HepG2 (cell line): Measurements from ENCODE around the gene ARG2. TPM values are rescaled to one million over a fixed set of nuclear protein-coding genes. Genes with fewer than 3 reads are reported as not detected.

Experiments
- AGO1 ChIP-seq: fragments of 200-400 bp; formaldehyde crosslinking; IDR thresholded peaks from 2 replicates; pipeline ENCODE4 v1.6.1; 2017; ENCODE audit warnings: mild to moderate bottlenecking, low read depth, low read length, moderate library complexity; ENCODE audit not compliant: poor library complexity, severe bottlenecking
- NFIB ChIP-seq: sonication (generic); formaldehyde crosslinking; IDR thresholded peaks from 2 replicates; pipeline ENCODE4 v1.9.0; 2021; ENCODE audit warnings: missing genetic modification reagents, mild to moderate bottlenecking, borderline replicate concordance
- SNAPC5 ChIP-seq: sonication (generic); formaldehyde crosslinking; IDR thresholded peaks from 2 replicates; pipeline ENCODE4 v1.8.1; 2023; ENCODE audit warnings: mild to moderate bottlenecking, missing genetic modification reagents, borderline replicate concordance
- TARDBP ChIP-seq: sonication (generic); formaldehyde crosslinking; IDR thresholded peaks from 2 replicates; pipeline ENCODE4 v1.8.0; 2022; ENCODE audit warnings: mild to moderate bottlenecking, missing genetic modification reagents
- TCF7L2 ChIP-seq: IDR thresholded peaks from 2 replicates; pipeline ENCODE4 v1.6.1; 2011; ENCODE audit warnings: mild to moderate bottlenecking, low read depth, low read length, moderate library complexity
- ZNF383 ChIP-seq: sonication (generic); formaldehyde crosslinking; IDR thresholded peaks from 2 replicates; pipeline ENCODE4 v1.4.0; 2020; ENCODE audit warnings: missing genetic modification reagents, mild to moderate bottlenecking, borderline replicate concordance
- polyA plus RNA-seq, 8 experiments: library from polyadenylated mRNA; depleted of rRNA in 3 of 8; stranded (reverse) in 7 of 8; unstranded in 1 of 8; fragments of >200 nt; fragmentation: Illumina TruSeq in 4 of 8; extraction: Trizol in 4 of 8; gene quantifications; 2 replicates each; pipeline versions ENCODE4 v1.2.1 to v1.2.3, GENCODE V29; 2011 to 2016; ENCODE audit warnings: low read depth in 4 of 8, missing spikeins in 1 of 8, mixed read lengths in 1 of 8; ENCODE audit not compliant: insufficient read depth in 1 of 8
- total RNA-seq, 5 experiments: library from RNA; depleted of rRNA; stranded (reverse); fragments of >200 nt; fragmentation: Illumina TruSeq; extraction: Trizol; gene quantifications; 2 replicates each; pipeline ENCODE4 v1.2.3, GENCODE V29; 2016; ENCODE audit warnings: low read depth in 1 of 5
- TF ChIP-seq, protein P1 (sequence below), 2 experiments: sonication (generic) in 1 of 2; formaldehyde crosslinking in 1 of 2; IDR thresholded peaks; 2 replicates each; pipeline versions ENCODE4 v1.6.1 to v1.9.0; 2014 to 2022; ENCODE audit warnings: antibody characterized with exemption in 1 of 2, borderline replicate concordance in 1 of 2, inconsistent platforms in 1 of 2, low read depth in 1 of 2, missing genetic modification reagents in 1 of 2
- TF ChIP-seq, protein P2 (sequence below): sonication (generic); formaldehyde crosslinking; conservative IDR thresholded peaks from 2 replicates; pipeline ENCODE4 v1.4.0; 2020; ENCODE audit warnings: missing genetic modification reagents
- TF ChIP-seq, protein P3 (sequence below): sonication (generic); formaldehyde crosslinking; IDR thresholded peaks from 2 replicates; pipeline ENCODE4 v1.4.0; 2020; ENCODE audit warnings: missing genetic modification reagents

The ARG2 gene
- total and polyA plus RNA-seq, 2 of the 13 experiments (the other 11 are each of a cell fraction or from before 2014, with no cell fraction given), result 37.5 to 73.6 TPM

DNA sequence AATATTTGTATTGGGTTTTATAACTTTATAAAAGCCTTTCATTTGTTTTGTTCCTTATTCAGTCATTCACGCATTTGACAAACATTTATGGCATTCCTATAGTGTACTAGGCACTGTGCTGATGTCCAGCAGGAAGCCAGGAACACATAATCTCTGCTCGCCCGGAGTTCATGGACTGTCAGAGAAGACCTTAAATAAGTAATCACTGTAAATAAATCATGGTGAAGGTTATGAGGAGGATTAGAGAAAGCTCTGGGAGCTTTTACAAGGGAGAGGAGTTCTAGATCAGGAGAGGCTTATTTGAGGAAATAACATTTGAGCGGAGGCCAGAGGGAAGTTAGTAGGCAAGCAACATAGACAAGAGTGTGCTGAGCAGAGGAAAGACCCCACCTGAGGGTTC is 77.3 kb downstream of the ARG2 start (continued):
- TF ChIP-seq, protein P1, sequence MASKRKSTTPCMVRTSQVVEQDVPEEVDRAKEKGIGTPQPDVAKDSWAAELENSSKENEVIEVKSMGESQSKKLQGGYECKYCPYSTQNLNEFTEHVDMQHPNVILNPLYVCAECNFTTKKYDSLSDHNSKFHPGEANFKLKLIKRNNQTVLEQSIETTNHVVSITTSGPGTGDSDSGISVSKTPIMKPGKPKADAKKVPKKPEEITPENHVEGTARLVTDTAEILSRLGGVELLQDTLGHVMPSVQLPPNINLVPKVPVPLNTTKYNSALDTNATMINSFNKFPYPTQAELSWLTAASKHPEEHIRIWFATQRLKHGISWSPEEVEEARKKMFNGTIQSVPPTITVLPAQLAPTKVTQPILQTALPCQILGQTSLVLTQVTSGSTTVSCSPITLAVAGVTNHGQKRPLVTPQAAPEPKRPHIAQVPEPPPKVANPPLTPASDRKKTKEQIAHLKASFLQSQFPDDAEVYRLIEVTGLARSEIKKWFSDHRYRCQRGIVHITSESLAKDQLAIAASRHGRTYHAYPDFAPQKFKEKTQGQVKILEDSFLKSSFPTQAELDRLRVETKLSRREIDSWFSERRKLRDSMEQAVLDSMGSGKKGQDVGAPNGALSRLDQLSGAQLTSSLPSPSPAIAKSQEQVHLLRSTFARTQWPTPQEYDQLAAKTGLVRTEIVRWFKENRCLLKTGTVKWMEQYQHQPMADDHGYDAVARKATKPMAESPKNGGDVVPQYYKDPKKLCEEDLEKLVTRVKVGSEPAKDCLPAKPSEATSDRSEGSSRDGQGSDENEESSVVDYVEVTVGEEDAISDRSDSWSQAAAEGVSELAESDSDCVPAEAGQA (IDR thresholded peaks at IDR 0.05; ENCODE audit: low read depth), result no peak
- TF ChIP-seq, protein P1 (CRISPR knock-in tag; IDR thresholded peaks at IDR 0.05; ENCODE audit: borderline replicate concordance), result no peak
- TF ChIP-seq ZNF383 (CRISPR knock-in tag) (no peak), AGO1 (no peak), TCF7L2 (no peak), TARDBP (CRISPR knock-in tag) (no peak), NFIB (CRISPR knock-in tag) (no peak), SNAPC5 (CRISPR knock-in tag) (no peak)
- TF ChIP-seq, protein P2, sequence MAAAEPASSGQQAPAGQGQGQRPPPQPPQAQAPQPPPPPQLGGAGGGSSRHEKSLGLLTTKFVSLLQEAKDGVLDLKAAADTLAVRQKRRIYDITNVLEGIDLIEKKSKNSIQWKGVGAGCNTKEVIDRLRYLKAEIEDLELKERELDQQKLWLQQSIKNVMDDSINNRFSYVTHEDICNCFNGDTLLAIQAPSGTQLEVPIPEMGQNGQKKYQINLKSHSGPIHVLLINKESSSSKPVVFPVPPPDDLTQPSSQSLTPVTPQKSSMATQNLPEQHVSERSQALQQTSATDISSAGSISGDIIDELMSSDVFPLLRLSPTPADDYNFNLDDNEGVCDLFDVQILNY (CRISPR knock-in tag), result no peak
- TF ChIP-seq, protein P3, sequence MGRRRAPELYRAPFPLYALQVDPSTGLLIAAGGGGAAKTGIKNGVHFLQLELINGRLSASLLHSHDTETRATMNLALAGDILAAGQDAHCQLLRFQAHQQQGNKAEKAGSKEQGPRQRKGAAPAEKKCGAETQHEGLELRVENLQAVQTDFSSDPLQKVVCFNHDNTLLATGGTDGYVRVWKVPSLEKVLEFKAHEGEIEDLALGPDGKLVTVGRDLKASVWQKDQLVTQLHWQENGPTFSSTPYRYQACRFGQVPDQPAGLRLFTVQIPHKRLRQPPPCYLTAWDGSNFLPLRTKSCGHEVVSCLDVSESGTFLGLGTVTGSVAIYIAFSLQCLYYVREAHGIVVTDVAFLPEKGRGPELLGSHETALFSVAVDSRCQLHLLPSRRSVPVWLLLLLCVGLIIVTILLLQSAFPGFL (CRISPR knock-in tag), result no peak
